Activated CD8-positive, alpha-beta T cell treated with anti-CD3 and anti-CD28 coated beads, Interleukin-2, amount 10 ng/mL, durations not matched to agents 7 days and 5 days (primary cell): ENCODE results near the gene CTSW. TPM values are rescaled to one million over a fixed set of nuclear protein-coding genes. Genes with fewer than 3 reads are reported as not detected.

Experiments
- ATAC-seq: fragments of 150-1000 bp; cut with Tn5 transposase; one replicate; pipeline ENCODE4 v1.10.0; 2021; ENCODE audit warnings: moderate library complexity
- CTCF ChIA-PET: fragments of 350-600 bp; sonication (Branson Sonifier 250); formaldehyde crosslinking; loops from one replicate; lab custom pipeline; 2021; ENCODE audit warnings: antibody characterized with exemption; lab: Charles Lee
- POLR2A ChIA-PET: fragments of 350-600 bp; sonication (Branson Sonifier 250); formaldehyde crosslinking; loops from one replicate; lab custom pipeline; 2021; ENCODE audit warnings: antibody characterized with exemption; lab: Charles Lee
- DNase-seq: peaks from one replicate; pipeline ENCODE4 v3.0.0-alpha.2; 2020
- H3K27ac Mint-ChIP-seq: one replicate; pipeline ENCODE4 v1.8.0; 2021; ENCODE audit warnings: mild to moderate bottlenecking, mixed read lengths
- H3K27me3 Mint-ChIP-seq: one replicate; pipeline ENCODE4 v1.8.0; 2021; ENCODE audit warnings: low read depth, mixed read lengths
- H3K36me3 Mint-ChIP-seq: one replicate; pipeline ENCODE4 v1.8.0; 2021; ENCODE audit warnings: low read depth, mixed read lengths
- H3K4me1 Mint-ChIP-seq: one replicate; pipeline ENCODE4 v1.8.0; 2021; ENCODE audit warnings: low read depth, mixed read lengths
- H3K4me3 Mint-ChIP-seq: one replicate; pipeline ENCODE4 v1.8.0; 2021; ENCODE audit warnings: mild to moderate bottlenecking, mixed read lengths
- H3K9me3 Mint-ChIP-seq: one replicate; pipeline ENCODE4 v1.8.0; 2022; ENCODE audit warnings: mixed read lengths; ENCODE audit not compliant: insufficient read depth
- total RNA-seq, 2 experiments: library from RNA; stranded (reverse); gene quantifications; one replicate each; pipeline ENCODE4 v1.2.3, GENCODE V29; 2021

The CTSW gene
- total RNA-seq, 2 experiments from 2014 or later, result 381 to 413 TPM

DNA sequence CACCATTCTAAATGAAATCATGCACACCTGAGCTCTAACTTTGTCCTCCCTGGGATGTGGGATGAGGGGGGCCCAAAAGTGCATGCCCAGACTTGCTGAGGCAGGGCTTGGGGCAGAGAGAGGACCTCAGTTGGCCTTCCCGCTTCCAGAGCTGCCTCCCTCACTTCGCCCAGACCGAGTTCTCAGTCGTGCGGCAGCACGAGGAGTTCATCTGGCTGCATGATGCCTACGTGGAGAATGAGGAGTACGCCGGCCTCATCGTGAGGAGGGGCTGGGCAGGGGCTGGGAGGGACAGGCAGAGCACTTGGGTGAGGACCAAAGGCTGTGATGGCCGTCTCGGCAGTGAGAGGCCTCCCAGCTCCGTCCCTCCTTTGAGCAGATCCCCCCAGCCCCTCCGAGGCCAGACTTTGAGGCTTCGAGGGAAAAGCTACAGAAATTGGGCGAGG lies 29.8 kb upstream of the CTSW start:
- peaks cover 17% of the 10 kb centered on the region for H3K4me1 Mint-ChIP-seq
- POLR2A ChIA-PET, result interaction anchor here (1.3 to 15.9 kb wide), 4 partner anchors 10 to 130 kb away, joined by 3 to 305 read pairs (median 10); partner anchors contain the start of genes CCDC85B, CTSW, FIBP and MUS81
- no peaks in the 10 kb centered on the region for H3K27me3 Mint-ChIP-seq
- H3K36me3 Mint-ChIP-seq, result peaks cover 46% of the 10 kb centered on the region
- H3K9me3 Mint-ChIP-seq, result no peaks in the 10 kb centered on the region
- CTCF ChIA-PET, result interaction anchor here (1.0 to 7.2 kb wide), 7 partner anchors 10 to 195 kb away, joined by 3 to 36 read pairs (median 6); partner anchors contain the start of genes KAT5, MUS81 and SNX32
- no peak for DNase-seq
- peak overlapping the region; percentile 25 for H3K27ac Mint-ChIP-seq
- ATAC-seq, result peak; percentile 1
- H3K4me3 Mint-ChIP-seq, result no peak overlapping the region

GRCh38 chr11:65850217-65851082 lies 29.2 kb upstream of the CTSW start:
- Mint-ChIP-seq H3K27me3 (no peaks in the 10 kb centered on the region), H3K9me3 (no peaks in the 10 kb centered on the region), H3K4me3 (no peak overlapping the region), H3K4me1 (peaks cover 22% of the 10 kb centered on the region), H3K27ac (peak overlapping the region; percentile 25), H3K36me3 (peaks cover 51% of the 10 kb centered on the region)
- POLR2A ChIA-PET, result interaction anchor here (1.3 to 15.9 kb wide), 4 partner anchors 9 to 131 kb away, joined by 3 to 305 read pairs (median 10); partner anchors contain the start of genes CCDC85B, CTSW, FIBP and MUS81
- CTCF ChIA-PET, result interaction anchor here (1.0 to 7.2 kb wide), 7 partner anchors 10 to 195 kb away, joined by 3 to 36 read pairs (median 6); partner anchors contain the start of genes KAT5, MUS81 and SNX32
- ATAC-seq (peak; percentile 20), DNase-seq (peak; percentile 22)

DNA sequence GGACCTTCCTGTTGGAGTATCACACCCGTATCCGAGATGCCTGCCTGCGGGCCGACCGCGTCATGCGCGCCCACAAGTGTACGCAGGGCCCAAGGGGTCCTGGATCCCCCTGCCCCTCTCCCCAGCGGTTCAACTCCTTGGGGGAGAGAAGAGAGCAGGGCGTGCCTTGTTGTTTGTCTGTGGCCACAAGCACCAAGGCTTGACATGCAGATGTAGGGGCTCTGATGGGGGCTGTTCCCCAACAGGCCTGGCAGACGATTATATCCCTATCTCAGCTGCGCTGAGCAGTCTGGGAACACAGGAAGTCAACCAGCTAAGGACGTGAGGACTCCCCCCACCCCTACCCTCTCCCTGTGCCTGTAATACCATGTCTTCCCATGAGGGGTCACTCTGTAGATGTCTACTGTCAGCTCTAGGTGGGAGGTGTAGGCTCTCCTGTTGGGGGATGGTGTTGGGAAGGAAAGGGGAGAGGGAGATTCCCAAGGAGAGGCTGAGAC lies 28.5 kb upstream of the CTSW start:
- peaks cover 29% of the 10 kb centered on the region for H3K4me1 Mint-ChIP-seq
- CTCF ChIA-PET, result interaction anchor here (0.9 to 7.2 kb wide), 10 partner anchors 8 to 225 kb away, joined by 3 to 36 read pairs (median 5); partner anchors contain the start of genes FIBP, KAT5 and MUS81
- H3K36me3 Mint-ChIP-seq, result peaks cover 58% of the 10 kb centered on the region
- H3K9me3 Mint-ChIP-seq, result no peaks in the 10 kb centered on the region
- H3K27ac Mint-ChIP-seq, result no peak overlapping the region
- peak; percentile 3 for ATAC-seq
- no peak overlapping the region for H3K4me3 Mint-ChIP-seq
- peak; percentile 54 for DNase-seq
- no peaks in the 10 kb centered on the region for H3K27me3 Mint-ChIP-seq
- POLR2A ChIA-PET, result interaction anchor here (0.8 to 15.9 kb wide), 6 partner anchors 8 to 199 kb away, joined by 3 to 305 read pairs (median 10); partner anchors contain the start of genes CCDC85B, CTSW, FIBP and MUS81

DNA sequence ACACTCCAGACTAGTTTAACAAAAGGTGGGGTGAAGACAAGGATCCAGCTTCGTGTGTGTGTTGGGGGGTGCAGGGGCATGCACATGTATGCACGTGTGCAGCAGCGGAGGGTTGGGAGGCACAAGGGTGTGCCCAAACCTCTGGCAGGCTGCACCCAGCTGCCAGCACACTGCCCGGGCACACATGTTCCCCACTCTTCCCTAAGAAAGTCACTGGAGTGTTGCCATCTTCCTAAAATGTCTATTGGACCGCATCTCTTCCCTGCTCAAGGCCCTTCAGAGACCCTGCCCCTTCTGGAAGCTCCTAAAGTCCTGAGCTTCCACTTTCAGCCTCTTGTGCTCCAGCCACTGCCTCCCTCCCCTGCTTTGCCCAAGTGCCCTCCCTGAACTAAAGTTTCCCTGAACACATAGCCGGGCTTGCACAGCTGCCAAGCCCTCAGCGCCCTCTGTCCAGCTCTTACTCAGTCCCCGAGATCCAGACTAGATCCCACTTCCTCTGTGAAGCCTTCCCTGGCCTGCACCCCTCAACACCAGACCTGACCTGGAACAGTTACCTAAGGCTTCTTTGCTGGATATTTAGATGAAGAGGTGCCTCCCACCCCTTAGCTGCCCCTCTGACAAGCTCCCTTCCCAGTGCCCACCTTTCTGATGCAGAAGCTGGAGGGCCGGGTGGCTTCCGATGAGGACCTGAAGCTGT lies 27.7 kb upstream of the CTSW start:
- peak overlapping the region; percentile 27 for H3K27ac Mint-ChIP-seq
- no peaks in the 10 kb centered on the region for H3K27me3 Mint-ChIP-seq
- no peaks in the 10 kb centered on the region for H3K9me3 Mint-ChIP-seq
- peaks cover 66% of the 10 kb centered on the region for H3K36me3 Mint-ChIP-seq
- POLR2A ChIA-PET, result interaction anchor here (0.8 to 15.9 kb wide), 7 partner anchors 17 to 200 kb away, joined by 3 to 305 read pairs (median 6); partner anchors contain the start of genes CCDC85B, CTSW, FIBP and SNX32
- H3K4me3 Mint-ChIP-seq, result no peak overlapping the region
- CTCF ChIA-PET, result interaction anchor here (0.9 to 7.2 kb wide), 12 partner anchors 8 to 226 kb away, joined by 3 to 36 read pairs (median 4); partner anchors contain the start of genes FIBP, KAT5 and MUS81
- DNase-seq (no peak), ATAC-seq (no peak)
- H3K4me1 Mint-ChIP-seq, result peaks cover 37% of the 10 kb centered on the region

GRCh38 chr11:65852508-65853245 lies 27.0 kb upstream of the CTSW start:
- ChIA-PET CTCF (interaction anchor here (1.0 to 2.7 kb wide), 9 partner anchors 8 to 211 kb away, joined by 3 to 11 read pairs (median 3); partner anchors contain the start of genes FIBP and KAT5), POLR2A (interaction anchor here (0.8 to 15.9 kb wide), 10 partner anchors 14 to 237 kb away, joined by 3 to 305 read pairs (median 4); partner anchors contain the start of genes CCDC85B, CTSW, FIBP and PCNX3)
- DNase-seq (no peak), ATAC-seq (no peak)
- H3K9me3 Mint-ChIP-seq, result no peaks in the 10 kb centered on the region
- no peaks in the 10 kb centered on the region for H3K27me3 Mint-ChIP-seq
- H3K4me3 Mint-ChIP-seq, result no peak overlapping the region
- peaks cover 37% of the 10 kb centered on the region for H3K4me1 Mint-ChIP-seq
- no peak overlapping the region for H3K27ac Mint-ChIP-seq
- peaks cover 67% of the 10 kb centered on the region for H3K36me3 Mint-ChIP-seq

GRCh38 chr11:65853246-65853979 lies 26.2 kb upstream of the CTSW start:
- Mint-ChIP-seq H3K36me3 (peaks cover 67% of the 10 kb centered on the region), H3K9me3 (no peaks in the 10 kb centered on the region), H3K27ac (peak overlapping the region; percentile 34), H3K4me1 (peaks cover 39% of the 10 kb centered on the region), H3K4me3 (no peak overlapping the region), H3K27me3 (no peaks in the 10 kb centered on the region)
- ATAC-seq (no peak), DNase-seq (no peak)
- ChIA-PET POLR2A (interaction anchor here (0.6 to 15.9 kb wide), 10 partner anchors 13 to 238 kb away, joined by 3 to 305 read pairs (median 4); partner anchors contain the start of genes CCDC85B, CTSW, FIBP and PCNX3), CTCF (interaction anchor here (0.6 to 2.7 kb wide), 5 partner anchors 9 to 192 kb away, joined by 3 to 11 read pairs (median 6); partner anchors contain the start of gene FIBP)

DNA sequence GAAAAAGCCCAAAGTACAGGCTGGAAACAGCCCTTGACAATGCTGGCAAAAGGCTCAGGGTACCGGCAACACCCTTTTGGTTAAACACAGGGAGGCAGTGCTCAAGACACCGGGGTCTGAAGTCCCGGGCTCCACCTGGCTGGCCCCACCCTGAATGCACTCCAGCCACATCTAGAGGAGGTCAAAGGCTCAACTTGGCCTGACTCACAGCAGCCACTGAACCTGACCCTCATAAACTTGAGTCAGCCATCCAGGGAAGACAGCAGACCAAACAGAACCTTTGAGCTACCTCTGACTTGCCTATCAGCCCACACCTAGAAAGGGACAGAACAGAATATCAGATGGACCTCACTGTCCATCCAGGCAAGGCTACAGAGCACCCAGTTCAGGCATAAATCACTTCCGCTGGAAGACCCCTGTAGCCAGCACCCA lies 25.5 kb upstream of the CTSW start:
- Mint-ChIP-seq H3K27me3 (no peaks in the 10 kb centered on the region), H3K36me3 (peaks cover 67% of the 10 kb centered on the region)
- POLR2A ChIA-PET, result interaction anchor here (1.0 to 15.9 kb wide), 4 partner anchors 17 to 239 kb away, joined by 3 to 305 read pairs (median 7); partner anchors contain the start of genes CCDC85B, CTSW, FIBP and PCNX3

GRCh38 chr11:65854852-65855837 lies 24.5 kb upstream of the CTSW start:
- DNase-seq (no peak), ATAC-seq (no peak)
- Mint-ChIP-seq H3K36me3 (peaks cover 71% of the 10 kb centered on the region), H3K27ac (peak overlapping the region; percentile 73), H3K9me3 (no peaks in the 10 kb centered on the region), H3K4me3 (peak overlapping the region; percentile 95), H3K27me3 (no peaks in the 10 kb centered on the region), H3K4me1 (peaks cover 49% of the 10 kb centered on the region)
- ChIA-PET POLR2A (interaction anchor here (15.9 kb wide), 1 partner anchor 30 kb away, joined by 305 read pairs; the partner anchor contains the start of genes CCDC85B, CTSW and FIBP), CTCF (no interaction called here)

More for the DNA sequence above, 25.5 kb upstream of the CTSW start:
- CTCF ChIA-PET, result interaction anchor here (0.6 to 1.2 kb wide), 2 partner anchors 10 to 191 kb away, joined by 3 read pairs; no protein-coding TSS in a partner anchor
- ATAC-seq, result no peak
- Mint-ChIP-seq H3K4me1 (peaks cover 43% of the 10 kb centered on the region), H3K27ac (peak overlapping the region; percentile 6), H3K9me3 (no peaks in the 10 kb centered on the region), H3K4me3 (peak overlapping the region; percentile 20)
- DNase-seq, result no peak

DNA sequence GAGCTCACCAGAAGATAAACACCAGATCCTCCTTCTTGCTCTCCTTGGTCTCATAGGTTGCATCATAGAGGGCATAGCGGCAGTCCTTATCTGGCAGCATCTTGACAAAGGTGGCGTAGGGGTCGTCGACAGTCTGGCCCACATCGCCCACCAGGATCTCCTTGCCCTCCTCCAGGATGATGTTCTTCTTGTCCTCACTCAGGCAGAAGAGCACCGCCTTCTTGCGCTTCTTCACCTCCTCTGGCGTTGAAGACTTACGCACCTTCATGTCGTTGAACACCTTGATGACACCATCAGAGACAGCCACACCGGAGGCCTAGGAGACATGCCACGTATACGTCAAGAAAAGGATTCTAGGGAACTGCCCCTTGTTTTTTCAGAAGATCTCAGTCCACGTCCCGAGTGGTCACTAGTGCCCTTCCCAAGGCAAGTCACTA lies 23.7 kb upstream of the CTSW start:
- Mint-ChIP-seq H3K27me3 (no peaks in the 10 kb centered on the region), H3K4me1 (peaks cover 50% of the 10 kb centered on the region), H3K36me3 (peaks cover 69% of the 10 kb centered on the region), H3K27ac (peak overlapping the region; percentile 87), H3K9me3 (no peaks in the 10 kb centered on the region), H3K4me3 (peak overlapping the region; percentile 95)
- POLR2A ChIA-PET, result interaction anchor here (15.9 kb wide), 1 partner anchor 29 kb away, joined by 305 read pairs; the partner anchor contains the start of genes CCDC85B, CTSW and FIBP
- ATAC-seq (no peak), DNase-seq (no peak)
- CTCF ChIA-PET, result no interaction called here
